HG02571 (cell line): ENCODE measurements around the gene ETS2.
A peak's percentile ranks its signal among the peaks of the same experiment; 100 is the strongest.
"Not testable (repeated sequence)": the region's sequence is repeated elsewhere in the genome, so short reads cannot be mapped to it uniquely, and the experiment has no call there.

ENCODE experiments used
- ATAC-seq: cut with Tn5 transposase; IDR thresholded peaks from one replicate; pipeline ENCODE4 v1.9.1; 2021; ENCODE audit warnings: mild to moderate bottlenecking, moderate library complexity; ENCODE audit not compliant: unreplicated experiment

The ETS2 gene

DNA sequence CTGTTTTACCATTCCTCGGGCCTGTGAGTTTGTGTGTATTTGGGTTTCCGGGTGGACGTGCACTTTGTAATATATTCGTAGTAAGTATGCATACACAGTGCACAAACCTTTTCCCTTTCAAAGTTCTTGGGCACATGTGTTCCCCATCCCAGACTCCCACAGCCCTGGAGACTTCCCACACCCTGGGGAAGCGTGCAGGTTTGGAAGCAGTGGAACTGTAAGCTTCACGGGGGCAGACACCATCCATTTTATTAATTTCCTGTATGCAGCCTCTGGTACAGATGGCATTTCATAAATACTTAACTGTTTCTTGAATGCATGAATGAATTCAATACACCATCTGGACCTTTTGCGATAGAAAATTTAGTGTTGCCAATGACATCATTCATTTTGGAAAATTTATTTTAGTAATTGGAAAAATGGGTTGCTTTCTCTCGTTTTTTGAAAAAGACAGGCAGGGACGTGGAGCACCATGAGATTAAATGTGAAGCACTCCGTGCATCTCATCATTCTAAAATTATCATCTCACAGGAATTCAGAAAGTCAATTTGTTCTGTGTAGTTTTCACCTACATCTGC lies 10.8 kb downstream of the ETS2 start:
- no peak for ATAC-seq

DNA sequence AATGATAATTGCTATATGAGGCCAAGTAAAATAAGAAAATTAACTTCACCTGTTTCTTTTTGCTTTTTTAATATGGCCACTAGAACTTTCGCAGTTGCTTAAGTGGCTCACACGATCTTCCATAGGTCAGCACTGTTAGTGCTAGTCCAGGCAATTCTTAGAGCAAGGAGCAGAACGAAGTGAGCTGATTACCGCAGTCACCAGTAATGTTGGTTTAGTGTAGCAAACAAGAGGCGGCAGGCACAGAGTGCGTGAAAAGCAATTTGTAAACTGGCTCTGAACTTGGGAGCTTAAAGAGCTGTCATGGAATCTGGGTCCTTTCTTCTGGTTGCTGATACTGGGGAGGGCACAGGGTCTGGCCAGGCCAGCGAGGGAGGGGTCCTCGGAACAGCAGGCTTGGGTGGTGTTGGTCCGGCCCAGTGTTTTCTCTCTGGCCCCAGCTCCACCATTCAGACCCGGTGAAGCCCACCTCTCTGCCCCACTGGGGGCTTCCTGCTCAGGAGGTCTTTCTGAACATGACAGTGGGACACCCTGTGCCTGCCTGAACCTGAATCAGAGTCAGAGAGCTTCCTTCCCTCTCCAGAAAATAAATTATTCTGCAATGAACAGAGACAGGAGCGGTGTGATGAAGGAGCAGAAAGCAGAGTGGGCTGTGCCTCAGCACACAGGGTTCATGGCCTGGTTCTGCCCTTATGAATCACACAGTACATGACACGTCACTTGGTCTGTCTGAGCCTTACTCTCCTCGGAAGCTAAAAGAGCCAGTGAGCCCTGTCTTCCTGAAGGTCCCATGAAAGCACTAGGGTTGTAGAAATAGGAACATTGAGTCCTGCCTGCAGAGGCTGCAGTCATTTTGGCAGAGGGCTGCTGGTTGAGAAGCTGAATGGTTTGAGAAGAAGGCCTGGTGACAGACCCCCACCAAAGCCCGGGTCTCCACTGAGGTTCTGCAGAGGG lies 11.9 kb downstream of the ETS2 start:
- no peak for ATAC-seq

DNA sequence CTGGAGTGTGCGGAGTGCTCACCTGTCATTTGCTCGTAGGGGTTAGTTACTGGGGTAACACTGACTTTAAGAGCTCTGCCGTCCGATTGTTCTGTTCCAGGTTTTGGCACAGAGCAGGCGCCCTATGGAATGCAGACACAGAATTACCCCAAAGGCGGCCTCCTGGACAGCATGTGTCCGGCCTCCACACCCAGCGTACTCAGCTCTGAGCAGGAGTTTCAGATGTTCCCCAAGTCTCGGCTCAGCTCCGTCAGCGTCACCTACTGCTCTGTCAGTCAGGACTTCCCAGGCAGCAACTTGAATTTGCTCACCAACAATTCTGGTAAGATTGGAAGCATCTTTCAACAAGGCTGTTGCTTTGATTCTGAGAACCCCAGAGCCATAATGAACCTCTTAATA lies 12.6 kb downstream of the ETS2 start:
- no peak for ATAC-seq

DNA sequence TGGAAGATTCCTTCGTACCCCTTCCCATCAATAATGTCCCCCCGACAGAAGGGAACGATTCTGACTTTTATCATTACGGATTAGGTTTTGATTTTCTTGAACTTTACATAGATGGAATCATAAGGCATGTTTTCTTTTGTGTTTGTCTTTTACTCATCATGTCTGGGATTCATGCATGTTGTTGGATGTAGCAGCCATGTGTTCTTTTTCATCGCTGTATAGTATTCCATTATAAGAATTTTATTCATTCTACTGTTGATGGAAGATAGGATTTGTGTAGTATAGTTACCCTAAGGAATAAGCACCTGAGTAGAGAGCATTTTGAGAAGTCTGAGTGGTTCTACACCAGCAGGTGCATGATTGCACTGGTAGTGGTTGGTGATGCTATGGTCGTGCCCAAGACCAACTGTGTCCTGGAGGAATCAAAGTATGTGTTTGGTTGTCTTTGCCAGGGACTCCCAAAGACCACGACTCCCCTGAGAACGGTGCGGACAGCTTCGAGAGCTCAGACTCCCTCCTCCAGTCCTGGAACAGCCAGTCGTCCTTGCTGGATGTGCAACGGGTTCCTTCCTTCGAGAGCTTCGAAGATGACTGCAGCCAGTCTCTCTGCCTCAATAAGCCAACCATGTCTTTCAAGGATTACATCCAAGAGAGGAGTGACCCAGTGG lies 13.5 kb downstream of the ETS2 start:
- ATAC-seq, result no peak

DNA sequence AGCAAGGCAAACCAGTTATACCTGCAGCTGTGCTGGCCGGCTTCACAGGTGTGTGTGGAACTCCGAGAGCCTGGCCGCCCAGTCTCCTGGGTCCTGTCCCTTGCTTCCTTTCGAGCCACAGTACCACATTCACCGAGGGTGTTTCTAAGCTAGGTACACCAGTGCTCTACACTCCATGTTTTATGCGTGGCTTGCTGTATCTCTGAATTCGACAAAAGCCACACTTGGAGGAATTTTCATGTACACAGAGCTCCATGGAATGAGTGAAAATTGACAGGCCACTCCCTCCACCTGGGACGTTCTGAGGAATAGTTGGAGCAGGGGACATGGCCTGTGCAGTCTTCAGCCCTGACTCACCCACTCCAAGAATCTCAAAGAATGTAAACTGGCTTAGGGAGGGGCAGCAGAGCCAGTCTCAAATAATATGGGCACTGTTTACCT lies 14.0 kb downstream of the ETS2 start:
- no peak for ATAC-seq

DNA sequence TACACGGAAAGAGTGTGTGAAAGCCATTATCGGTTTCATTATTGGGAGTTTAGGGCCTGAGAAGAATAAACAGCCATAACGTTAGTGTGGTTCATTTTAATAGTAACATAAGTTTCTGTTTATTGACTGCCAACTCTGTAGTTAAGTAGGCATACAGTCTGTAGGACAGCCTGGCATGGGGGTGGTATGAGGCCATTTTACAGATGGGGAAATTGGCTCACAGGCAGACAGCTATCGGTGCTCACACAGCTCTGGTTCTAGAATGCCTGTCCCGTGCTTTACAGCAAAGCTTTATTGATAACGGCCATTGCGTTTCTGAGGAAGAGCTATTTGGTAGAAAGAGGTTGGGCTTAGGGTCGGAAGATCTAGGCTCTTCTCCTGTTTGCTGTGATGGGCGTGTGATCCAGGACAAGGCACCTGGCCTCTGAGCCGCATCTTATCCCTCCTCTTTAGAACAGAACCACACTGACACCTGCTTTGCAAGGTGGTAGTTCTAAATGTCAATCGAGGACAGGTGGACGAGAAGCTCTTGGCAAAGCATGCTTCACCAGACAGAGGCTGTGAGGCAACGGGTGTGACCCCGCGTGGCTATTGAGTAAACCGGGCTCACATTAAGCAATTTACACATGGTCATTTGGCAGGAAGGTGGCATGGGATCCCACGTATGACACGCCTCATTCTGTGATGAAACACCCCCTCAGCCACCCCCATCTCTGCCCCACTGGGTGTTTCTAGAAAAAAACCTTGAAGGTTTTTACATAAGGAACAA lies 14.9 kb downstream of the ETS2 start:
- ATAC-seq, result no peak

DNA sequence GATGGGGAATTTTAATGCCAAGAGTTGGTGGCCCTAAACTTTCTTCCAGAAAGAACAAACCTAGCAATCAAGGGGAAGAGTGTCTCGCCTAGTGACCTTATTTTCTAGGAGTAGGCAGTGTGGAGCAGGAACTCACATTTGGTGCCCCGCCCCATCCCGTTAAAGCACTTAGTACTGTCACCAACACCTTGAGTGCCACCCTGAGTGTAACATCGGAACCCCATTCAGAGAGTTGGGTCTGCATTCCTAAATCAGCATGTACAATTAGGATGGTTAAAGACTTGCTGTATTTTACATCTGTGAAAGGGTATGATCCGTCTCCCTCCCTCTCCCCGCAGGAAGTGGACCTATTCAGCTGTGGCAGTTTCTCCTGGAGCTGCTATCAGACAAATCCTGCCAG lies 15.5 kb downstream of the ETS2 start:
- ATAC-seq, result no peak

DNA sequence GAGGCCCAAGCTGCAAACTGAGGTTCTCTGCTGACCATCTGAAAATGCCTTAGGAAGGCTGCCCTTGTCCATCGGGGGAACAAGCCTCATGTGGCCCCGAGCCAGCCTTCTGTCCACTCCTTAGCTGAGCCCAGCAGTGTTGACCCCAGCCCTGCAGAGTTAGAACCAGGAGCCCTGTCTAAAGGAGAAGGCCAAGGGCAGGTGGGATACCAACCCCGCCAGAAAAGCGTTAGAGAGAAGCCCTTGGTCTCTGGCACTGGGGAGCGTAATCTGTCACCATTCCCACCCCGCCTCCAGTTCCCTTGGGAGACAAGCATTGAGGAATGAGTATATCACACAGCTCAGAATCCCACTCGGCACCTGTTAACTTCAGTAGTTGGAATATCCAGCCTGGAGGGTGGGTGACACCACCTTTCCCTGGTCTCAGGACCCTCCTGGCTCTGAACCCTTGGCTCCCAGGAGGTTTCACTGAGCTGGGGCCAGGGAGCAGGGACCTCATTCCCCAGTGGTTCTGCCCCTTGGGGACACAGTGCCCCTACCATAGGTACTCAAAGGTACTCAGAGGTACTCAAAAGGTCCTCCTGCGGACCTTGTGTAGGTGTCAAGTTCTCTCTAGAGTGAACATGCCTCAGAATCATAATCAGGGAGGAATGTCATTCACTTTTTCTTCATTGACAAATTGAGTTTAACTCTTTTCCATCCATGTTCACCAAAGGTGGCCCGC lies 16.4 kb downstream of the ETS2 start:
- ATAC-seq, result no peak

DNA sequence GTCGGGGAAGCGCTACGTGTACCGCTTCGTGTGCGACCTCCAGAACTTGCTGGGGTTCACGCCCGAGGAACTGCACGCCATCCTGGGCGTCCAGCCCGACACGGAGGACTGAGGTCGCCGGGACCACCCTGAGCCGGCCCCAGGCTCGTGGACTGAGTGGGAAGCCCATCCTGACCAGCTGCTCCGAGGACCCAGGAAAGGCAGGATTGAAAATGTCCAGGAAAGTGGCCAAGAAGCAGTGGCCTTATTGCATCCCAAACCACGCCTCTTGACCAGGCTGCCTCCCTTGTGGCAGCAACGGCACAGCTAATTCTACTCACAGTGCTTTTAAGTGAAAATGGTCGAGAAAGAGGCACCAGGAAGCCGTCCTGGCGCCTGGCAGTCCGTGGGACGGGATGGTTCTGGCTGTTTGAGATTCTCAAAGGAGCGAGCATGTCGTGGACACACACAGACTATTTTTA lies 17.1 kb downstream of the ETS2 start:
- ATAC-seq, result no peak

DNA sequence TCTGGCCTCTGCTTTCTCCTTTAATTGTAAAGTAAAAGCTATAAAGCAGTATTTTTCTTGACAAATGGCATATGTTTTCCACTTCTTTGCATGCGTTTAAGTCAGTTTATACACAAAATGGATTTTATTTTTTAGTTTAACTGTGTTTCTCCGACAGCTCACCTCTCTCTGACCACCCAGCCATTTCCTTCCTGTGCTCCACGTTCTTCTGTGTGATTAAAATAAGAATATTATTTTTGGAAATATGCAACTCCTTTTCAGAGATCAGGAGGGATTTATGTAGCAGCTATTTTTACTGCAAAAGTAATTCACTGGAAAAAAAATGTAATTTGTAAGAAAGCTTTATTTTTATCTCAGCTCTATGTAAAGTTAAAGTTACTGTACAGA lies 18.0 kb downstream of the ETS2 start:
- ATAC-seq, result no peak

DNA sequence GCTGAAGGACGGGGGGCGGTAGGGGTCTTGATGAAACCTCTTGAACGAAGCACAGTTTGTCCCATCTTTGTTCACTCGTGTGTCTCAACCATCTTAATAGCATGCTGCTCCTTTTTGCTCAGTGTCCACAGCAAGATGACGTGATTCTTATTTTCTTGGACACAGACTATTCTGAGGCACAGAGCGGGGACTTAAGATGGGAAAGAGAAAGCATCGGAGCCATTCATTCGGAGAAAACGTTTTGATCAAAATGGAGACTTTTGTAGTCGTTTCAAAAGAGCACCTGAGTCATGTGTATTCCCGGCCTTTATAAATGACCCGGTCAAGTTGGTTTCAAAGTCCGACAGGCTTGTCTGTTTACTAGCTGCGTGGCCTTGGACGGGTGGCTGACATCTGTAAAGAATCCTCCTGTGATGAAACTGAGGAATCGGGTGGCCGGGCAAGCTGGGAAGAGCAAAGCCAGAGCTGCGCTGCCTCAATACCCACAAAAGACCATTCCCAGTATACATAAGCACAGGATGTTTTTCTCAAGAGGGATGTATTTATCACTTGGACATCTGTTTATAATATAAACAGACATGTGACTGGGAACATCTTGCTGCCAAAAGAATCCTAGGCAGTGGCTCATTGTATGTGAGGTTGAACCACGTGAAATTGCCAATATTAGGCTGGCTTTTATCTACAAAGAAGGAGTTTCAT lies 18.5 kb downstream of the ETS2 start:
- no peak for ATAC-seq

DNA sequence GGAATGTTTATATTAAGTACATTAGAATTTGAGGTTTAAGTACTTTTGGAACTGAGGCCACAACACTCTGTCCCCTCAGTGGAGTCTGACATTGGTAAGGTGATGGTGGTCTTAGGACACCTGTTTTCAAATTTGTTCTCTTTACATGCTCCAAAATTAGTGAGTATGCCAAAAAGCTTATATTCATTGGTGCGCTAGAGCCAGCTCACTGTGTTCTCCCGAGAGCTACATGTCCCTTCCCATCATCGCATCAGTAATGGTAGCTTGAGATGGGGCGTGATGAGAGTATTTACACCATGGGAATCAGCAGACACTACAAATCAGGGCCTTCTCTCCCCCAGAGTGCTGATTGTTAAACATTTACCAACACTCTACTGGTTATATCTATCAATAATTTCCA lies 19.5 kb downstream of the ETS2 start:
- no peak for ATAC-seq

DNA sequence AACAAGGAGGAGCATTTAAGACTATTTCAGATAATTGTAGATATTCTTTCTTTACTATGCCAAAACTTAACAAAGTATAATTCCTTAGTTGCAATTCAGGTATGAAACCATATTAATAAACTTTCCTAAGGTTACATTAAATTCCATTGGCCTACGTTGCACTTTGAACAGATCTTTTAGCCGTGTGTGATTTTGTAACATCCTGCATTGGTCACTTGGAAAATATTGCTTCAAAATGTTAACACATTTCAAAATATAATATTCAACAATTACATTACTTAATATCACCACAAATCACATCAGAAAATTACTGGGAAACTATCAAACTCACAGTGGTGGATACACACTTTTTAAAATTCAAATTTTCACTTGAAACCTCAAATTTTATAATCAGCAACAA lies 20.2 kb downstream of the ETS2 start:
- no peak for ATAC-seq

DNA sequence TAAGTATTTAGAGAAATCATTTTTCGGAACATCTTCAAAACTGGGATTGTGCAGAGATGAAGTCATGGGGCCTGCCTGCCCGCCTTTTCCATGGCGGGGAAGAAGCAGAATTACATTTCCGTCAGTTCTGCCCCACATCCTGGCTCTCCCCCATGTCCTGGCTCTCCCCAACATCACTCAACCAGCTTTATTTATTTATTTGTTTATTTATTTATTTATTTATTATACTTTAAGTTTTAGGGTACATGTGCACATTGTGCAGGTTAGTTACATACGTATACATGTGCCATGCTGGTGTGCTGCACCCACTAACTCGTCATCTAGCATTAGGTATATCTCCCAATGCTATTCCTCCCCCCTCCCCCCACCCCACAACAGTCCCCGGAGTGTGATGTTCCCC lies 22.4 kb downstream of the ETS2 start:
- not testable (repeated sequence) for ATAC-seq

DNA sequence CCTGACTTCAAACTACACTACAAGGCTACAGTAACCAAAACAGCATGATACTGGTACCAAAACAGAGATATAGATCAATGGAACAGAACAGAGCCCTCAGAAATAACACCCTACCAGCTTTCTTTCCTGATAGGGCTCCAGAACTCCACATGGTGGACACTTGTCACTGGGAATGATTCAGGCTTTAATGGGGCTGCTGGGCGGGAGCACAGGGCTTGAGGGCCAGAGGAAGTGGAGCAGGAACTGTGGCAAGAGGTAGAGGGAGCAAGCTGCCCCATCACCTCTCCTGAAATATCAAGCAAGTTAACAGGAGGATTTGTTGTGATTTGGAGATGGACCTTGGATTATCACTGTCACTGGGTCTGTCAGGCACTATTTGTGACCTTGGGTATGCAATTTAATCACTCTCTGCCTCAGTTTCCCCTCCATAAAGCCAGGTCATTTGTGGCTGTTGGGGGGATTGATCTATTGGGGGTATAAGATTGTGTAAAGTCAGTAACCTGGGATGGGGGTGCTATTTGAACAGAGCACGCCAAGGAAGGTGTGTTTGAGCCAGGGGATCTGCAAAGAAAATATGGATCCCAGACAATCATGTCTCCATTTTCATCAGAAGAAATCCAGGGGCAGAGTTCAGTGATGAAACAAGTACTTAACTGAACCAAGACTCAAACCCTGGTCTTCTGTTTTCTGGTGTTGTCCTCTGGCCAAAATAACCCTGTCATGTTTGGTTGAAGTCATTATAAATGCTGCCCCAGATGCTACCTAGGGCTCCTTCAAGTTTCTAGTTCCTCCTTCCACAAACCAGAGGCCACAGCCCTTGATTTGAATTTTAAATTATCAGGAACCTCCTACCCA lies 25.2 kb downstream of the ETS2 start:
- peak; percentile 84 for ATAC-seq

DNA sequence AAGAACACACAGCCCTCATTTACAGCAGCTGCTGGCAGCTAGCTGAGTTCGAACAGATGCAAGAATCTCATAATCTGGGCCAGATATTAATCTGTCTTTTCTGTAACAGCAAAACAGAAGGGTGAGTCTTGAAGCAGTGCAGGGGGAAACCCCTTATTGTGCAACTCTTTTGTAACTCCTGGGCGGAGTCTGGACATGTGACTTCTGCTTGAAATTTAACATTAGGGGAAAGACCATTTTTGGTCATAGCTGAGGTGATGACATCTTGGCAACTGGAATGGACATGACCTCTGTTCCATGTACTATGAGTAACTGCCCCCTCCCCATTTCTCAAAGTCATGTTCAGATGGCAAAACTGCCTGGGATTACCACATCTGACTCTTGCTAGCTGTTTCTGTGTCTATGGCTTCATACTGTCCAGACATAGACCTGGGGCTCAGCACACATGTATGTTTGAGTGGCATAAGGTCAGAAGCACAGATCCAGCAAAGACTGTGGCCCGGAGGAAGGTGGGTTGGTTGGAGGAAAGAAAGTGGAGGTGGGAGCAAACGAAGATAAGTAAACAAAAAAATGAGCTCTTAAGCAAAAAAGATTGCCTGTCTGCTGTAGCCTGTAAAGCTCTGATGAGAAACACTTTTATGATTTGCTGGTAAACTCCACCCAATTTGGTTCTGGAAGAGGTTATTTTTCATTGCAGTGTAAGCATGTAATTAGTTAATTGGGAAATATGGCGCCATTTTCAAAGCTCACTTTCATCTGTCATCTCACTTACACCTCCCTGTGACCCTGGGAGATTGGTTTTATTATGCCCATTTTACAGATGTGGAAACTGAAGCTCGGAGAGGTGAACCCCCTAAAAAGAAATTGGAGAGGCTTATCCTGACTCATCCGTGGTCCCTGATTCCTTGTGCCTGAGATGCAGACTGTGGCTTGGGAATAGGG lies 26.1 kb downstream of the ETS2 start:
- peak; percentile 92 for ATAC-seq

DNA sequence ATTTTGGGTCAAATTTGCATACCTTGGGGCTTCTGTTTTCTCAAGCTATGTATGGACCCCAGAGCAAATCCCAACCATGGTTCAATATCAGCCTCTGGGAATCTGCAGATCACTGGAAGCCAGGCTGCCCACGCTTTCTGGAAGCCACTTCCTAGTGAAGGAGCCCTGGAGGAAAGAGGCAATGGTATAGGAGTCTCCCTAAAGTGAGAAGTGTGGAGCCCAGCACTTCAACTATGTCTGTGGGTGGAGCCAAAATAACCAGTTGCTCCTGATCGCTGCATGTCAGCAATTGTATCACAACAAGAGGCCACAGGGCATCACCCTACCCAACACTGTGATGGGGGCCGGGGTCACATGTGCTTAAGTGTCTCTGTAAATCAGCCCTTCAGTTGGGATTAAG lies 26.9 kb downstream of the ETS2 start:
- no peak for ATAC-seq

DNA sequence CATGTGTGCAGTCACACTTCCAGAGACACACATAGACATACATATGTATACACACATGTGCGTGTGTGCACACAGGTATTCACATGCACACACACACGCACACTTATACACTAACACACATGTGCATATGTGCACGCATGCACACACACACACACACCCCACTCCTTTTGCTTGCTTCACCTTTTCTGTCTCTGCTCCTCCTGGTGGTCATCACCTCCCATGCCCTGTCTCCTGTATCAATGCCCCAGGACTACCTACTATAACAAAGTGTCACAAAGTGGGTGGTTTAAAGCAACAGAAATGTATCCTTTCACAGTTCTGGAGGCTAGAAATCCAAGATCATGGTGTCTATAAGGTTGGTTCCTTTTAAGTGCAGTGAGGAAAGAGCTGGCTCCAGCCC lies 27.4 kb downstream of the ETS2 start:
- no peak for ATAC-seq
